GM12878 (cell line): ENCODE measurements around the gene ARAP3. TPM values are rescaled to one million over a fixed set of nuclear protein-coding genes. Genes with fewer than 3 reads are reported as not detected.

Source experiments
- ATAC-seq: fragments of 200-7000 bp; cut with Tn5 transposase; 3 replicates; pipeline ENCODE4 v1.9.1; 2020; ENCODE audit warnings: mild to moderate bottlenecking, moderate library complexity
- BruUV-seq: library from RNA; stranded (reverse); fragments of 400-500 nt; replicated peaks from 2 replicates; lab custom pipeline; 2021; lab: Mats Ljungman, UMichigan
- CTCF ChIA-PET: fragments of 300-600 bp; sonication (Branson Sonifier 250); formaldehyde crosslinking; extraction: SDS; loops from one replicate; lab custom pipeline; 2021; ENCODE audit warnings: inconsistent platforms; lab: Yijun Ruan, JAX
- POLR2A ChIA-PET: fragments of 350-600 bp; formaldehyde crosslinking; extraction: SDS; loops from one replicate; lab custom pipeline; 2021; ENCODE audit warnings: inconsistent platforms; lab: Charles Lee
- RAD21 ChIA-PET: fragments of 300-600 bp; sonication (Branson Sonifier 250); formaldehyde crosslinking; loops from one replicate; lab custom pipeline; 2023; ENCODE audit warnings: antibody characterized with exemption; ENCODE audit not compliant: unreplicated experiment; lab: Charles Lee
- SMC1A ChIA-PET: fragments of 300-600 bp; sonication (Branson Sonifier 250); formaldehyde crosslinking; loops from one replicate; lab custom pipeline; 2023; ENCODE audit not compliant: unreplicated experiment, uncharacterized antibody; lab: Charles Lee
- DNase-seq: peaks from one replicate; pipeline ENCODE4 v3.0.0-alpha.2; 2011; ENCODE audit warnings: low read depth, low spot score
- FAIRE-seq: peaks from 3 replicates; lab custom pipeline; 2011; peaks lifted over from hg19 to GRCh38; lab: Jason Lieb, UNC
- H2AFZ ChIP-seq: 2 replicates; pipeline ENCODE4 v1.6.0; 2011; ENCODE audit warnings: low read depth, low read length, control low read depth; ENCODE audit not compliant: control insufficient read depth
- H3K27ac ChIP-seq: 2 replicates; pipeline ENCODE4 v1.5.1; 2011; ENCODE audit warnings: control low read depth; ENCODE audit not compliant: control insufficient read depth, insufficient read depth
- H3K27me3 ChIP-seq, 2 experiments: replicated peaks in 1 of 2; 2 replicates each; pipeline versions ENCODE4 v1.6.0 to v1.6.1; 2011; ENCODE audit warnings: low read length in 1 of 2; ENCODE audit not compliant: control insufficient read depth in 2 of 2, insufficient read depth in 2 of 2
- H3K36me3 ChIP-seq, 2 experiments: 2 replicates each; pipeline ENCODE4 v1.5.1; 2011; ENCODE audit warnings: low read length in 1 of 2; ENCODE audit not compliant: control insufficient read depth in 2 of 2, insufficient read depth in 2 of 2
- H3K4me1 ChIP-seq: 2 replicates; pipeline ENCODE4 v1.6.1; 2011; ENCODE audit warnings: mild to moderate bottlenecking, low read length, moderate library complexity, mixed read lengths; ENCODE audit not compliant: control insufficient read depth, insufficient read depth
- H3K4me2 ChIP-seq: 2 replicates; pipeline ENCODE4 v1.6.0; 2011; ENCODE audit warnings: control low read depth; ENCODE audit not compliant: control insufficient read depth, insufficient read depth
- H3K4me3 ChIP-seq: fragments of 200-600 bp; sonication (generic); 2 replicates; pipeline ENCODE4 v1.5.1; 2016
- H3K79me2 ChIP-seq: 2 replicates; pipeline ENCODE4 v1.6.0; 2011; ENCODE audit warnings: low read length; ENCODE audit not compliant: control insufficient read depth, insufficient read depth
- H3K9ac ChIP-seq: 2 replicates; pipeline ENCODE4 v1.8.0; 2011; ENCODE audit warnings: low read length, control low read depth, mixed read lengths; ENCODE audit not compliant: control insufficient read depth, insufficient read depth
- H3K9me3 ChIP-seq: replicated peaks from 3 replicates; pipeline ENCODE4 v1.5.1; 2011; ENCODE audit warnings: mild to moderate bottlenecking, low read length; ENCODE audit not compliant: control insufficient read depth, insufficient read depth
- H4K20me1 ChIP-seq: 2 replicates; pipeline ENCODE4 v1.6.0; 2011; ENCODE audit not compliant: control insufficient read depth, insufficient read depth
- BRCA1 ChIP-seq: IDR thresholded peaks from 2 replicates; pipeline ENCODE4 v1.6.1; 2011; ENCODE audit warnings: low read depth, low read length, improper control_type of control experiment
- CHD2 ChIP-seq: IDR thresholded peaks from 2 replicates; pipeline ENCODE4 v1.6.1; 2011; ENCODE audit warnings: low read depth, low read length, improper control_type of control experiment, borderline replicate concordance
- CREM ChIP-seq: IDR thresholded peaks from 2 replicates; pipeline ENCODE4 v1.6.1; 2014; ENCODE audit warnings: antibody characterized with exemption, low read depth
- EED ChIP-seq: sonication (generic); IDR thresholded peaks from 2 replicates; pipeline ENCODE4 v1.6.1; 2016; ENCODE audit warnings: antibody characterized with exemption, low read depth
- FOS ChIP-seq: IDR thresholded peaks from 3 replicates; pipeline ENCODE4 v1.6.1; 2011; ENCODE audit warnings: borderline replicate concordance; ENCODE audit not compliant: insufficient read length; ENCODE audit errors: extremely low read depth
- HDAC2 ChIP-seq: fragments of 200-600 bp; sonication (generic); IDR thresholded peaks from 2 replicates; pipeline ENCODE4 v1.6.1; 2017
- IKZF1 ChIP-seq: fragments of 450-650 bp; conservative IDR thresholded peaks from 2 replicates; pipeline ENCODE4 v1.6.1; 2017; ENCODE audit warnings: antibody characterized with exemption, mild to moderate bottlenecking
- KDM1A ChIP-seq: fragments of 200-600 bp; sonication (generic); IDR thresholded peaks from 2 replicates; pipeline ENCODE4 v1.6.1; 2016; ENCODE audit warnings: borderline replicate concordance
- PAX5 ChIP-seq: IDR thresholded peaks from 2 replicates; pipeline ENCODE4 v1.6.1; 2011; ENCODE audit warnings: low read depth, low read length, borderline replicate concordance
- POLR2A ChIP-seq: IDR thresholded peaks from 2 replicates; pipeline ENCODE4 v1.6.1; 2011; ENCODE audit warnings: low read depth, mild to moderate bottlenecking, low read length
- RFX5 ChIP-seq: IDR thresholded peaks from 2 replicates; pipeline ENCODE4 v1.6.1; 2011; ENCODE audit warnings: low read depth, low read length, improper control_type of control experiment
- SMARCA5 ChIP-seq: fragments of 450-650 bp; IDR thresholded peaks from 2 replicates; pipeline ENCODE4 v1.6.1; 2017; ENCODE audit warnings: mild to moderate bottlenecking
- SRF ChIP-seq, 2 experiments: IDR thresholded peaks; 2 replicates each; pipeline ENCODE4 v1.6.1; 2011; ENCODE audit warnings: low read depth in 2 of 2, low read length in 2 of 2, mild to moderate bottlenecking in 1 of 2, moderate library complexity in 1 of 2
- STAT3 ChIP-seq: IDR thresholded peaks from 2 replicates; pipeline ENCODE4 v1.6.1; 2011; ENCODE audit warnings: low read depth, low read length, improper control_type of control experiment
- TARDBP ChIP-seq: IDR thresholded peaks from 2 replicates; pipeline ENCODE4 v1.6.1; 2016; ENCODE audit warnings: borderline replicate concordance
- TCF7 ChIP-seq: IDR thresholded peaks from 2 replicates; pipeline ENCODE4 v1.6.1; 2014; ENCODE audit warnings: antibody characterized with exemption, borderline replicate concordance
- WGBS: methylation state at CpG from one replicate; pipeline ENCODE4 v1.1.6; 2016; ENCODE audit warnings: low lambda C conversion rate; ENCODE audit not compliant: insufficient replicate concordance, insufficient coverage; ENCODE audit errors: missing lambda C conversion rate; 5-methylcytosine and 5-hydroxymethylcytosine counted together
- in situ Hi-C: fragments of 300-500 bp; cut with MboI; formaldehyde crosslinking; loops from 9 replicates; pipeline ENCODE4 v1.14.3; 2018; ENCODE audit warnings: mixed read lengths
- intact Hi-C: fragments of 100-400 bp; cut with micrococcal nuclease; formaldehyde crosslinking; loops from one replicate; pipeline ENCODE4 v1.14.2; 2022; ENCODE audit not compliant: unreplicated experiment
- polyA plus RNA-seq, 11 experiments: library from polyadenylated mRNA; depleted of rRNA in 4 of 11; unstranded in 6 of 11; stranded (reverse) in 5 of 11; fragments of >200 nt; fragmentation: Nextera tagmentation in 4 of 11; fragmentation: Illumina TruSeq in 1 of 11; extraction: Ambion mirVana in 4 of 11; extraction: Trizol in 1 of 11; gene quantifications; 1 replicate in 1 of 11; 2 replicates in 10 of 11; pipeline versions ENCODE4 v1.2.1 to v1.2.3, GENCODE V29; 2011 to 2016; ENCODE audit warnings: inconsistent platforms in 2 of 11, missing spikeins in 2 of 11, low read depth in 1 of 11
- total RNA-seq, 4 experiments: library from RNA; depleted of rRNA in 3 of 4; stranded (reverse); fragments of >200 nt in 3 of 4; fragmentation: Illumina TruSeq in 1 of 4; extraction: Trizol in 1 of 4; gene quantifications; 2 replicates each; pipeline versions ENCODE4 v1.2.1 to v1.2.3, GENCODE V29; 2013 to 2021
- TF ChIP-seq, protein P1 (sequence below): fragments of 450-650 bp; IDR thresholded peaks from 2 replicates; pipeline ENCODE4 v1.6.1; 2016; ENCODE audit warnings: mild to moderate bottlenecking
- TF ChIP-seq, protein P2 (sequence below): fragments of 150-350 bp; IDR thresholded peaks from 2 replicates; pipeline ENCODE4 v1.6.1; 2016; ENCODE audit warnings: low read depth, low read length
- TF ChIP-seq, protein P3 (sequence below): fragments of 150-350 bp; IDR thresholded peaks from 2 replicates; pipeline ENCODE4 v1.6.1; 2014; ENCODE audit warnings: mild to moderate bottlenecking, low read depth, low read length
- TF ChIP-seq, protein P4 (sequence below): fragments of 450-650 bp; IDR thresholded peaks from 2 replicates; pipeline ENCODE4 v1.6.1; 2017; ENCODE audit warnings: borderline replicate concordance

ARAP3 gene
- total and polyA plus RNA-seq, 10 of the 15 experiments (the other 5 are each of a cell fraction or from before 2014, with no cell fraction given) = 0.01 to 0.08 TPM; not detected in 8

DNA sequence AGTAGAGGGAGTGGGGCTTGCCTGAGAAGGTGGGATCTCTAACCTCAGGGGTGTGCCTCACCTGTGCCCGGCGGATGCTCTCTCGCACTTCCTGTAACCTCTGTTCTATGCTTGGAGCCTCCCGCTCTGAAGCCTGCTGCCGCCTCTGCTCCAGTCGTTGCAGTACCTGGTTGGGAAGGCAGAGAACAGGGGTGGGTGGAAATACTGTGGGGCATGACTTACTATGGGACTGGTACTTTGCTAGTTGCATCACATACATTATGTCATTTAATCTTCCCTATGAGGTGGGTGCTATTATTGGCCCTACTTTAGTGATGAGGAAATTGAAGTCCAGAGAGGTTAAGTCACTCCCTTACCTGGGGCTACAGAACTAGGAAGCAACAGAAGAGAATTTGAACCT is 36.0 kb downstream of the ARAP3 start:
- H3K4me2 ChIP-seq = no peak overlapping the region
- WGBS = 88% methylated on average over 6 of the region's 6 CpGs
- intact Hi-C loops (no loop called here), in situ Hi-C loops (no loop called here)
- no peak overlapping the region for H3K27ac ChIP-seq
- ChIA-PET CTCF (interaction anchor here (1.2 kb wide), 1 partner anchor 56 kb away, joined by 3 read pairs; no protein-coding TSS in a partner anchor), POLR2A (interaction anchor here (1.4 kb wide), 1 partner anchor 9 kb away, joined by 6 read pairs; the partner anchor contains the start of genes HDAC3 and RELL2), SMC1A (interaction anchor here (1.1 kb wide), 1 partner anchor 9 kb away, joined by 4 read pairs; the partner anchor contains the start of genes HDAC3 and RELL2), RAD21 (interaction anchor here (1.5 kb wide), 1 partner anchor 54 kb away, joined by 4 read pairs; no protein-coding TSS in a partner anchor)
- H3K9me3 ChIP-seq = no peaks in the 10 kb centered on the region
- BruUV-seq = no TSS peak
- no peak overlapping the region for H3K9ac ChIP-seq
- ATAC-seq = no peak
- H3K27me3 ChIP-seq = no peaks in the 10 kb centered on the region
- no peak for TF ChIP-seq STAT3
- TF ChIP-seq, protein P1, sequence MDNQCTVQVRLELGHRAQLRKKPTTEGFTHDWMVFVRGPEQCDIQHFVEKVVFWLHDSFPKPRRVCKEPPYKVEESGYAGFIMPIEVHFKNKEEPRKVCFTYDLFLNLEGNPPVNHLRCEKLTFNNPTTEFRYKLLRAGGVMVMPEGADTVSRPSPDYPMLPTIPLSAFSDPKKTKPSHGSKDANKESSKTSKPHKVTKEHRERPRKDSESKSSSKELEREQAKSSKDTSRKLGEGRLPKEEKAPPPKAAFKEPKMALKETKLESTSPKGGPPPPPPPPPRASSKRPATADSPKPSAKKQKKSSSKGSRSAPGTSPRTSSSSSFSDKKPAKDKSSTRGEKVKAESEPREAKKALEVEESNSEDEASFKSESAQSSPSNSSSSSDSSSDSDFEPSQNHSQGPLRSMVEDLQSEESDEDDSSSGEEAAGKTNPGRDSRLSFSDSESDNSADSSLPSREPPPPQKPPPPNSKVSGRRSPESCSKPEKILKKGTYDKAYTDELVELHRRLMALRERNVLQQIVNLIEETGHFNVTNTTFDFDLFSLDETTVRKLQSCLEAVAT = no peak
- no peak for TF ChIP-seq CHD2
- no peak for TF ChIP-seq CREM
- TF ChIP-seq, protein P2, sequence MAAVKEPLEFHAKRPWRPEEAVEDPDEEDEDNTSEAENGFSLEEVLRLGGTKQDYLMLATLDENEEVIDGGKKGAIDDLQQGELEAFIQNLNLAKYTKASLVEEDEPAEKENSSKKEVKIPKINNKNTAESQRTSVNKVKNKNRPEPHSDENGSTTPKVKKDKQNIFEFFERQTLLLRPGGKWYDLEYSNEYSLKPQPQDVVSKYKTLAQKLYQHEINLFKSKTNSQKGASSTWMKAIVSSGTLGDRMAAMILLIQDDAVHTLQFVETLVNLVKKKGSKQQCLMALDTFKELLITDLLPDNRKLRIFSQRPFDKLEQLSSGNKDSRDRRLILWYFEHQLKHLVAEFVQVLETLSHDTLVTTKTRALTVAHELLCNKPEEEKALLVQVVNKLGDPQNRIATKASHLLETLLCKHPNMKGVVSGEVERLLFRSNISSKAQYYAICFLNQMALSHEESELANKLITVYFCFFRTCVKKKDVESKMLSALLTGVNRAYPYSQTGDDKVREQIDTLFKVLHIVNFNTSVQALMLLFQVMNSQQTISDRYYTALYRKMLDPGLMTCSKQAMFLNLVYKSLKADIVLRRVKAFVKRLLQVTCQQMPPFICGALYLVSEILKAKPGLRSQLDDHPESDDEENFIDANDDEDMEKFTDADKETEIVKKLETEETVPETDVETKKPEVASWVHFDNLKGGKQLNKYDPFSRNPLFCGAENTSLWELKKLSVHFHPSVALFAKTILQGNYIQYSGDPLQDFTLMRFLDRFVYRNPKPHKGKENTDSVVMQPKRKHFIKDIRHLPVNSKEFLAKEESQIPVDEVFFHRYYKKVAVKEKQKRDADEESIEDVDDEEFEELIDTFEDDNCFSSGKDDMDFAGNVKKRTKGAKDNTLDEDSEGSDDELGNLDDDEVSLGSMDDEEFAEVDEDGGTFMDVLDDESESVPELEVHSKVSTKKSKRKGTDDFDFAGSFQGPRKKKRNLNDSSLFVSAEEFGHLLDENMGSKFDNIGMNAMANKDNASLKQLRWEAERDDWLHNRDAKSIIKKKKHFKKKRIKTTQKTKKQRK = no peak
- no peak for TF ChIP-seq HDAC2
- no peak for TF ChIP-seq BRCA1
- TF ChIP-seq POLR2A = no peak
- TF ChIP-seq IKZF1 = no peak
- no peak for TF ChIP-seq EED
- no peak for TF ChIP-seq KDM1A
- no peak for TF ChIP-seq PAX5
- TF ChIP-seq FOS = no peak
- TF ChIP-seq SRF (IDR thresholded peaks at IDR 0.05; ENCODE audit: low read depth in 2 of 2, low read length in 2 of 2) = no peak
- TF ChIP-seq SMARCA5 = no peak
- TF ChIP-seq, protein P3, sequence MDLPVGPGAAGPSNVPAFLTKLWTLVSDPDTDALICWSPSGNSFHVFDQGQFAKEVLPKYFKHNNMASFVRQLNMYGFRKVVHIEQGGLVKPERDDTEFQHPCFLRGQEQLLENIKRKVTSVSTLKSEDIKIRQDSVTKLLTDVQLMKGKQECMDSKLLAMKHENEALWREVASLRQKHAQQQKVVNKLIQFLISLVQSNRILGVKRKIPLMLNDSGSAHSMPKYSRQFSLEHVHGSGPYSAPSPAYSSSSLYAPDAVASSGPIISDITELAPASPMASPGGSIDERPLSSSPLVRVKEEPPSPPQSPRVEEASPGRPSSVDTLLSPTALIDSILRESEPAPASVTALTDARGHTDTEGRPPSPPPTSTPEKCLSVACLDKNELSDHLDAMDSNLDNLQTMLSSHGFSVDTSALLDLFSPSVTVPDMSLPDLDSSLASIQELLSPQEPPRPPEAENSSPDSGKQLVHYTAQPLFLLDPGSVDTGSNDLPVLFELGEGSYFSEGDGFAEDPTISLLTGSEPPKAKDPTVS = no peak
- no peak for TF ChIP-seq TARDBP
- TF ChIP-seq, protein P4, sequence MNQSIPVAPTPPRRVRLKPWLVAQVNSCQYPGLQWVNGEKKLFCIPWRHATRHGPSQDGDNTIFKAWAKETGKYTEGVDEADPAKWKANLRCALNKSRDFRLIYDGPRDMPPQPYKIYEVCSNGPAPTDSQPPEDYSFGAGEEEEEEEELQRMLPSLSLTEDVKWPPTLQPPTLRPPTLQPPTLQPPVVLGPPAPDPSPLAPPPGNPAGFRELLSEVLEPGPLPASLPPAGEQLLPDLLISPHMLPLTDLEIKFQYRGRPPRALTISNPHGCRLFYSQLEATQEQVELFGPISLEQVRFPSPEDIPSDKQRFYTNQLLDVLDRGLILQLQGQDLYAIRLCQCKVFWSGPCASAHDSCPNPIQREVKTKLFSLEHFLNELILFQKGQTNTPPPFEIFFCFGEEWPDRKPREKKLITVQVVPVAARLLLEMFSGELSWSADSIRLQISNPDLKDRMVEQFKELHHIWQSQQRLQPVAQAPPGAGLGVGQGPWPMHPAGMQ = no peak
- TF ChIP-seq TCF7 = no peak
- TF ChIP-seq RFX5 = no peak
- no peak for FAIRE-seq
- H4K20me1 ChIP-seq = no peaks in the 10 kb centered on the region
- peaks cover 11% of the 10 kb centered on the region for H3K4me1 ChIP-seq
- DNase-seq = no peak
- no peaks in the 10 kb centered on the region; a peak in 2 of 4 replicates for H3K36me3 ChIP-seq
- no peak overlapping the region for H3K4me3 ChIP-seq
- H3K79me2 ChIP-seq = no peaks in the 10 kb centered on the region
- no peak overlapping the region for H2AFZ ChIP-seq
